Bronchial epithelial cell (primary cell): ENCODE data around the gene NLRP10. TPM values are rescaled to one million over a fixed set of nuclear protein-coding genes. Genes with fewer than 3 reads are reported as not detected.
A peak's percentile ranks its signal among the peaks of the same experiment; 100 is the strongest.

ENCODE experiments used
- DNase-seq: peaks from one replicate; pipeline ENCODE4 v3.0.0-alpha.2; 2010; ENCODE audit warnings: low read depth
- FAIRE-seq: peaks from 2 replicates; lab custom pipeline; 2011; peaks lifted over from hg19 to GRCh38; lab: Jason Lieb, UNC
- H3K27me3 ChIP-seq: 2 replicates; pipeline ENCODE4 v1.5.1; 2011; ENCODE audit warnings: low read length; ENCODE audit not compliant: control insufficient read depth, insufficient read depth
- H3K36me3 ChIP-seq: 2 replicates; pipeline ENCODE4 v1.5.1; 2011; ENCODE audit warnings: low read length; ENCODE audit not compliant: control insufficient read depth, insufficient read depth
- H3K4me3 ChIP-seq: 2 replicates; pipeline ENCODE4 v1.5.1; 2011; ENCODE audit warnings: mild to moderate bottlenecking, low read depth, low read length, control low read depth
- CTCF ChIP-seq: IDR thresholded peaks from 2 replicates; pipeline ENCODE4 v1.5.1; 2011; ENCODE audit warnings: mild to moderate bottlenecking, moderate library complexity, low read length, control low read depth, inconsistent platforms; ENCODE audit not compliant: insufficient read depth, severe bottlenecking
- total RNA-seq: library from RNA; depleted of rRNA; stranded (reverse); fragments of >200 nt; gene quantifications from 2 replicates; pipeline ENCODE4 v1.2.1, GENCODE V29; 2014

Gene NLRP10
- total RNA-seq, 1 donor from 2014 or later: under 0.01 TPM

GRCh38 chr11:7982582-7983119 is 17.4 kb upstream of the NLRP10 start:
- no peak for DNase-seq
- no peak for FAIRE-seq
- Histone ChIP-seq H3K27me3 (no peaks in the 10 kb centered on the region), H3K36me3 (no peaks in the 10 kb centered on the region), H3K4me3 (no peak overlapping the region)
- no peak for TF ChIP-seq CTCF

GRCh38 chr11:7981619-7982157 is 16.4 kb upstream of the NLRP10 start:
- Histone ChIP-seq H3K36me3 (no peaks in the 10 kb centered on the region), H3K4me3 (no peak overlapping the region), H3K27me3 (no peaks in the 10 kb centered on the region)
- no peak for DNase-seq
- TF ChIP-seq CTCF: no peak
- FAIRE-seq: no peak

GRCh38 chr11:7977232-7977917 is 12.1 kb upstream of the NLRP10 start:
- FAIRE-seq (no peak), DNase-seq (peak; percentile 77)
- H3K36me3 ChIP-seq: no peaks in the 10 kb centered on the region
- H3K27me3 ChIP-seq: no peaks in the 10 kb centered on the region
- TF ChIP-seq CTCF: no peak
- H3K4me3 ChIP-seq: no peak overlapping the region

- FAIRE-seq: no peak
- Histone ChIP-seq H3K4me3 (no peak overlapping the region), H3K27me3 (no peaks in the 10 kb centered on the region), H3K36me3 (no peaks in the 10 kb centered on the region)
- TF ChIP-seq CTCF: no peak
- DNase-seq: no peak
Observed at GRCh38 chr11:7974668-7975067, 9.4 kb upstream of the NLRP10 start.

- Histone ChIP-seq H3K4me3 (no peak overlapping the region), H3K36me3 (no peaks in the 10 kb centered on the region), H3K27me3 (no peaks in the 10 kb centered on the region)
- FAIRE-seq (no peak), DNase-seq (no peak)
- no peak for TF ChIP-seq CTCF
Observed at GRCh38 chr11:7973011-7973410, 7.8 kb upstream of the NLRP10 start.

- H3K36me3 ChIP-seq: no peaks in the 10 kb centered on the region
- H3K27me3 ChIP-seq: no peaks in the 10 kb centered on the region
- FAIRE-seq: no peak
- no peak for TF ChIP-seq CTCF
- no peak overlapping the region for H3K4me3 ChIP-seq
- no peak for DNase-seq
Observed at GRCh38 chr11:7971846-7972245, 6.6 kb upstream of the NLRP10 start.
